ENCODE data around the gene IL17RC.

GRCh38 chr3:9918261-9919038 lies 1.6 kb downstream of the IL17RC start:
- TF ChIP-seq POLR2AphosphoS5 (IDR thresholded peaks at IDR 0.05) (no peak), POLR2A (IDR thresholded peaks at IDR 0.05) (no peak)
